HEK293 (cell line): ENCODE results near the gene NXT2.

ENCODE experiments used
- CTCF ChIA-PET: fragments of 350-600 bp; formaldehyde crosslinking; extraction: SDS; loops from one replicate; lab custom pipeline; 2021; ENCODE audit warnings: antibody characterized with exemption; lab: Yijun Ruan, JAX
- POLR2A ChIA-PET: fragments of 300-600 bp; formaldehyde crosslinking; extraction: SDS; loops from one replicate; lab custom pipeline; 2020; ENCODE audit warnings: antibody characterized with exemption, inconsistent platforms; lab: Yijun Ruan, JAX
- H3K27ac ChIP-seq: fragments of 200-500 bp; sonication (Bioruptor generic); 2 replicates; pipeline ENCODE4 v1.5.1; 2014; ENCODE audit warnings: low read depth, low read length, control low read depth, inconsistent platforms; ENCODE audit errors: extremely low read depth
- H3K36me3 ChIP-seq, 2 experiments: fragments of 200-500 bp in 1 of 2; sonication (Bioruptor generic) in 1 of 2; 1 replicate in 1 of 2; 2 replicates in 1 of 2; pipeline ENCODE4 v1.5.1; 2014 to 2017; ENCODE audit warnings: inconsistent platforms in 2 of 2, low read length in 2 of 2; ENCODE audit not compliant: control insufficient read depth in 2 of 2, insufficient read depth in 1 of 2
- H3K4me1 ChIP-seq: fragments of 200-500 bp; sonication (Bioruptor generic); 2 replicates; pipeline ENCODE4 v1.5.1; 2014; ENCODE audit warnings: mild to moderate bottlenecking, low read length, inconsistent platforms; ENCODE audit not compliant: control insufficient read depth, insufficient read depth
- H3K4me3 ChIP-seq: 2 replicates; pipeline ENCODE4 v1.5.1; 2011; ENCODE audit warnings: low read depth, mild to moderate bottlenecking, control low read depth, low read length, moderate library complexity
- H3K9me3 ChIP-seq: fragments of 200-500 bp; sonication (Bioruptor generic); 2 replicates; pipeline ENCODE4 v1.5.1; 2014; ENCODE audit warnings: low read depth, low read length, inconsistent platforms; ENCODE audit not compliant: control insufficient read depth, insufficient read depth
- BCL6B ChIP-seq: fragments of 450-650 bp; formaldehyde crosslinking; IDR thresholded peaks from 2 replicates; pipeline ENCODE4 v1.5.1; 2017; ENCODE audit warnings: missing biosample characterization, missing genetic modification characterization
- ELK4 ChIP-seq: IDR thresholded peaks from 2 replicates; pipeline ENCODE4 v1.6.1; 2011; ENCODE audit warnings: mild to moderate bottlenecking, low read depth, low read length, borderline replicate concordance
- GFI1B ChIP-seq: fragments of 450-650 bp; formaldehyde crosslinking; IDR thresholded peaks from 2 replicates; pipeline ENCODE4 v1.5.1; 2016; ENCODE audit warnings: missing biosample characterization, missing genetic modification characterization
- GLIS2 ChIP-seq: fragments of 450-650 bp; formaldehyde crosslinking; IDR thresholded peaks from 2 replicates; pipeline ENCODE4 v1.5.1; 2016; ENCODE audit warnings: missing biosample characterization, missing genetic modification characterization
- MZF1 ChIP-seq: fragments of 450-650 bp; formaldehyde crosslinking; IDR thresholded peaks from 2 replicates; pipeline ENCODE4 v1.5.1; 2017; ENCODE audit warnings: missing biosample characterization, missing genetic modification characterization, borderline replicate concordance
- PRDM6 ChIP-seq: fragments of 450-650 bp; formaldehyde crosslinking; IDR thresholded peaks from 2 replicates; pipeline ENCODE4 v1.5.1; 2017; ENCODE audit warnings: missing biosample characterization, missing genetic modification characterization
- WT1 ChIP-seq: fragments of 450-650 bp; formaldehyde crosslinking; IDR thresholded peaks from 2 replicates; pipeline ENCODE4 v1.5.1; 2016; ENCODE audit warnings: missing biosample characterization, missing genetic modification characterization
- ZBTB26 ChIP-seq: fragments of 450-650 bp; formaldehyde crosslinking; optimal IDR thresholded peaks from 2 replicates; pipeline ENCODE3; 2016; ENCODE audit warnings: missing biosample characterization, mild to moderate bottlenecking, missing genetic modification characterization
- ZBTB8A ChIP-seq: fragments of 450-650 bp; formaldehyde crosslinking; IDR thresholded peaks from 2 replicates; pipeline ENCODE4 v1.5.1; 2016; ENCODE audit warnings: missing biosample characterization, missing genetic modification characterization
- ZFP41 ChIP-seq: fragments of 450-650 bp; formaldehyde crosslinking; IDR thresholded peaks from 2 replicates; pipeline ENCODE4 v1.5.1; 2016; ENCODE audit warnings: missing biosample characterization, missing genetic modification characterization, borderline replicate concordance
- ZNF146 ChIP-seq: fragments of 450-650 bp; formaldehyde crosslinking; IDR thresholded peaks from 2 replicates; pipeline ENCODE4 v1.5.1; 2016; ENCODE audit warnings: missing biosample characterization, missing genetic modification characterization
- ZNF211 ChIP-seq: fragments of 450-650 bp; formaldehyde crosslinking; IDR thresholded peaks from 2 replicates; pipeline ENCODE4 v1.5.1; 2016; ENCODE audit warnings: low read depth, missing biosample characterization, missing genetic modification characterization
- ZNF26 ChIP-seq: fragments of 450-650 bp; formaldehyde crosslinking; IDR thresholded peaks from 2 replicates; pipeline ENCODE4 v1.5.1; 2016; ENCODE audit warnings: missing biosample characterization, missing genetic modification characterization
- ZNF311 ChIP-seq: fragments of 450-650 bp; formaldehyde crosslinking; IDR thresholded peaks from 2 replicates; pipeline ENCODE4 v1.5.1; 2017; ENCODE audit warnings: missing biosample characterization, missing genetic modification characterization, borderline replicate concordance
- ZNF350 ChIP-seq: fragments of 450-650 bp; formaldehyde crosslinking; IDR thresholded peaks from 2 replicates; pipeline ENCODE4 v1.5.0; 2017; ENCODE audit warnings: missing biosample characterization, mild to moderate bottlenecking, missing genetic modification characterization
- ZNF362 ChIP-seq: fragments of 450-650 bp; formaldehyde crosslinking; IDR thresholded peaks from 2 replicates; pipeline ENCODE4 v1.5.1; 2016; ENCODE audit warnings: missing biosample characterization, missing genetic modification characterization
- ZNF366 ChIP-seq: fragments of 450-650 bp; formaldehyde crosslinking; conservative IDR thresholded peaks from 2 replicates; pipeline ENCODE4 v1.5.1; 2016; ENCODE audit warnings: missing biosample characterization, missing genetic modification characterization
- ZNF529 ChIP-seq: fragments of 450-650 bp; formaldehyde crosslinking; IDR thresholded peaks from 2 replicates; pipeline ENCODE4 v1.5.1; 2017; ENCODE audit warnings: missing genetic modification characterization, missing biosample characterization; ENCODE audit not compliant: insufficient replicate concordance
- ZNF558 ChIP-seq: fragments of 450-650 bp; formaldehyde crosslinking; IDR thresholded peaks from 2 replicates; pipeline ENCODE4 v1.5.1; 2016; ENCODE audit warnings: missing biosample characterization, missing genetic modification characterization
- ZNF560 ChIP-seq: fragments of 450-650 bp; formaldehyde crosslinking; IDR thresholded peaks from 2 replicates; pipeline ENCODE4 v1.5.1; 2017; ENCODE audit warnings: missing biosample characterization, missing genetic modification characterization, borderline replicate concordance
- ZNF600 ChIP-seq: fragments of 450-650 bp; formaldehyde crosslinking; IDR thresholded peaks from 2 replicates; pipeline ENCODE4 v1.5.1; 2016; ENCODE audit warnings: missing biosample characterization, missing genetic modification characterization
- ZNF626 ChIP-seq: fragments of 450-650 bp; sonication (Bioruptor Pico); formaldehyde crosslinking; IDR thresholded peaks from 2 replicates; pipeline ENCODE4 v1.5.1; 2018; ENCODE audit warnings: missing biosample characterization, missing genetic modification characterization, inconsistent platforms
- ZNF639 ChIP-seq: fragments of 450-650 bp; formaldehyde crosslinking; IDR thresholded peaks from 2 replicates; pipeline ENCODE4 v1.5.1; 2016; ENCODE audit warnings: missing biosample characterization, missing genetic modification characterization
- ZNF776 ChIP-seq: fragments of 450-650 bp; formaldehyde crosslinking; IDR thresholded peaks from 2 replicates; pipeline ENCODE4 v1.5.0; 2017; ENCODE audit warnings: missing biosample characterization, missing genetic modification characterization, borderline replicate concordance

NXT2 gene

GRCh38 chrX:109585488-109585887, 48.8 kb downstream of the NXT2 start:
- Histone ChIP-seq H3K9me3 (no peaks in the 10 kb centered on the region), H3K4me1 (no peaks in the 10 kb centered on the region), H3K36me3 (no peaks in the 10 kb centered on the region), H3K4me3 (no peak overlapping the region), H3K27ac (no peak overlapping the region)
- CTCF ChIA-PET = no interaction called here
- POLR2A ChIA-PET = no interaction called here
- TF ChIP-seq ZNF211 (tag by site-specific recombination) (no peak), ZFP41 (no peak), ZNF639 (no peak), ZNF146 (tag by site-specific recombination) (no peak), ZNF626 (tag by site-specific recombination) (no peak), ZNF26 (no peak), PRDM6 (tag by site-specific recombination) (no peak), MZF1 (tag by site-specific recombination) (no peak), ELK4 (no peak), ZNF529 (no peak), ZNF362 (tag by site-specific recombination) (no peak), ZNF776 (tag by site-specific recombination) (no peak), ZNF350 (no peak)

- Histone ChIP-seq H3K4me3 (no peak overlapping the region), H3K9me3 (no peaks in the 10 kb centered on the region), H3K36me3 (no peaks in the 10 kb centered on the region), H3K4me1 (no peaks in the 10 kb centered on the region), H3K27ac (no peak overlapping the region)
- CTCF ChIA-PET = no interaction called here
- POLR2A ChIA-PET = no interaction called here
- TF ChIP-seq ZBTB26 (no peak), ZFP41 (no peak), WT1 (tag by site-specific recombination) (no peak), GLIS2 (no peak), ZNF311 (tag by site-specific recombination) (no peak), ZNF366 (no peak), ZBTB8A (tag by site-specific recombination) (no peak), GFI1B (no peak), ZNF560 (tag by site-specific recombination) (no peak), ZNF146 (tag by site-specific recombination) (no peak), ZNF558 (tag by site-specific recombination) (no peak), ZNF600 (tag by site-specific recombination) (no peak), BCL6B (no peak)
Observed at GRCh38 chrX:109590176-109590575, 53.5 kb downstream of the NXT2 start.
